Aortic smooth muscle cell (primary cell): Measurements from ENCODE around the gene S100A11. TPM values are rescaled to one million over a fixed set of nuclear protein-coding genes. Genes with fewer than 3 reads are reported as not detected.

ENCODE experiments used
- total RNA-seq: library from RNA; depleted of rRNA; stranded (reverse); fragments of >200 nt; gene quantifications from 2 replicates; pipeline ENCODE4 v1.2.3, GENCODE V29; 2014

S100A11 gene
- 75.0 and 86.0 TPM in 2 replicates for total RNA-seq

DNA sequence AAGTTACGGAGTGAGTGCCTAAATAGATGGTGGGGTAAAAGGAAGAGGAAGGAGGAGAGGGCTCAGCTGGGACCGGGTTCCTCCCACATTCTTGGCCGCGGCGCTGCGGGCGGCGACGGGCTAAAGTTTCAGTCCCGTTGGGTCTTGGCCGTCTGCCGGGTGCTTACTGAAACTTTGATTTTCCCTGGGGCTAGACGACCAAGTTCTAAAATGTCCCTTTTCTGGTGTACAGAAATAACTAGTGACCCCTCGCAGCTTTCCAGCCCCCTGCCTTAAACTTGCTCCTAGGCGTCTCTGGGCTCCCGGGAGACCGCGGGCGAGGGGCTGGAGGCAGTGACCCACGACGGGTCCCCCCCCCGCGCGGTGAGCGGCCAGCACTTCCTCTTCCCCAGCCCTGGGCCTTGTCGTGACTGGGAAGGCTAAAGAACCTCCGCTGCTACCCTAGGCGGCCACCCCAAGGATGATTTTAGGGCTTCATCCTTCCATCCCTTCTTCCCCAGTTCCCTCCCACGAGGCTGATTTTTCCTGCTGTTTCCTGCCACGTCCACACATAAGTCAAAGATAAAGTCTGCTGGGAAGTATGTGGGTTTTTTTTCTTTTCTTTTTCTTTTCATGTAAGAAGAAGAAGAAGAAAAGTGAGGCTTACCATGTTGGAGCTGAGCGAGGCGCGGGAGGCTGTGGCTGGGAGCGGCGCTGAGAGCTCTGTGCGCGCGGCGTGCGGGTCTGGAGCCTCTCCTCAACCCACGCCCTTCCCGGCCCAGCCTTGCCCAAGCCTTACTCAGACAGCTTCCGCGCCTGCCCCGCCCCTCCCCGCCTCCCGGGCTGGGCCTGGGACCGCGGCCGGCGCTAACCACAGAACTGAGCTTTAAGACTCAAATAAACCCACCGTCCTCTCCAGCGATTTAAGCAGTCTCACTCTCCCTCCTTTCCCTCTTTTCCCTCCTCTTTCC is at the start of gene S100A11:
Gene S100A11, minus strand, starts transcription at position 738 of the 950 bp plus-strand sequence. Its CDS starts 89 bp downstream, at position 649.

DNA sequence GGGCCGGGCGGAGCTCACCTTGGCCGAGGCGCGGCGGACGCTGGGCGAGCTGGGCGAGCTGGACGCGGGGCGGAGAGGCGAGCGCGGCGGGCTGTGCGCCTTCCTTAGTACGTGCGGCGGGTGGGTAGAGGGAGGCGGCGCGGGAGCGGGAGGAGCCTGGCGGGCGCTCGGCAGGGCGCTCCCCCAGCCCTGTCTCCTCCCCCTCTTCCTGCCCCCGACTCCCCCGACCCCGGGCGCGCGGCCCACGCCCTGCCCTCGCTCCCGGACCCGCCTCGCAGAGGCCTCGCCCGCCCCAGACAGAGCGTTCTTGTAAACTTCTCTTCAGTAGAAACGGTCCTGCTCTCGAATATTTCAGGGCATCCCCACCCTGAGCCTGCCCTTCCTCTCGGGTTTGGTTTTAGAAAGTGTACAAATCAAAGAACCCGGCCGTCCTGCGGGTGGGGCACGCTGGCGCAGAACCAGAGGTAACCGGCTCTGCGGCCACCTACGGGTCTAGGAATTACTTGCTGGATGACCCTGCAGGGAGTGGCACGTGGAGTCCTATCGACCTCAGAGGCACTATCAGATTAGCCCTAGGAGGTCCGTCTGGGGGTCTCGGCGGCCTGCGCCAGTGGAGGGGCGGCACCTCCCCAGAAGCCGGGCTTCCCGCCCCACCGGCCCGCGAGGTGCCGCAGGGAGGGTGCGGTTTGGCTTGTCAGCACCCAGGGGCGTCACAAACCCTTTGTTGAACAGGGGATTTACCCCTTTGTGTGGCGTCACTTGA is 42.9 kb downstream of the S100A11 start, which contains the start of gene S100A10:
Gene S100A10, minus strand, starts transcription at position 126 of the 763 bp plus-strand sequence. CDS start 7,629 bp downstream, outside the sequence.

Other genes with a start within 250 kb of the S100A11 start
- 2.3 and 2.4 TPM in 2 replicates for gene TDRKH, start 246.5 kb downstream of the S100A11 start, total RNA-seq
- not detected in 2 replicates for gene LINGO4, start 231.6 kb downstream of the S100A11 start, total RNA-seq
- not detected in 2 replicates for gene RORC, start 205.2 kb downstream of the S100A11 start, total RNA-seq
- gene C2CD4D, start 197.2 kb downstream of the S100A11 start, total RNA-seq, result not detected in 2 replicates
- not detected in 2 replicates for gene THEM5, start 183.3 kb downstream of the S100A11 start, total RNA-seq
- gene THEM4, start 127.5 kb downstream of the S100A11 start, total RNA-seq, result 8.5 and 10.7 TPM in 2 replicates
- gene S100A10, start 43.1 kb downstream of the S100A11 start, total RNA-seq, result 117 and 153 TPM in 2 replicates
- gene TCHHL1, start 52.1 kb upstream of the S100A11 start, total RNA-seq, result not detected in 2 replicates
- under 0.01 TPM in 1 of 2 replicates, not detected in the other for gene TCHH, start 78.4 kb upstream of the S100A11 start, total RNA-seq
- gene RPTN, start 122.2 kb upstream of the S100A11 start, total RNA-seq, result not detected in 2 replicates
- not detected in 2 replicates for gene HRNR, start 187.2 kb upstream of the S100A11 start, total RNA-seq